Measurements from ENCODE around the gene CLEC9A. TPM values are rescaled to one million over a fixed set of nuclear protein-coding genes. Genes with fewer than 3 reads are reported as not detected.

CLEC9A gene
- total RNA-seq, 1 experiment from 2014 or later, result not detected

DNA sequence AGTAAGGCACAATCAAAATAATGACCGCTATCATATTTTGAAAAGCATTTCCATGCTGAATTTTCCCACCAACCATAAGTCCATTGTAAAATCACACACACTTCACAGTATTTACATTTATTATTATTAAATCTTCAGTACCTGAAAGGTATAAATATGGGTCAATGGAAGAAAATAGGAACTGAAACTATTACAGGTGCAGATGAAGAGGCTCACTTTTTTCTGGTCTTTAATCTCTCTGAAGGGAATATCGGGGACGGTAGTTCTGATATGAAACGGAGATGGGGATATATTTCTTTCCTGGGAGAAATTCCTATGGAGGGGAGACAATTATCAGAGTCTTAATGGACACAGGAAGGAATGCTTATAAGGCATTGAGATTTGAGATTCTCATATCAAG is 39.9 kb downstream of the CLEC9A start:
- CTCF ChIA-PET, result no interaction called here
- BruUV-seq (replicated peaks), result no TSS peak
- Histone ChIP-seq H3K4me1 (ENCODE audit: insufficient read depth, low read length) (no peaks in the 10 kb centered on the region), H3K27ac (ENCODE audit: low read length) (no peak overlapping the region), H3K4me3 (ENCODE audit: low read length) (no peak overlapping the region), H3K4me2 (ENCODE audit: low read length) (no peak overlapping the region), H3K9me3 (ENCODE audit: low read length) (no peaks in the 10 kb centered on the region), H3K27me3 (ENCODE audit: low read length) (peaks cover 23% of the 10 kb centered on the region), H3K79me2 (ENCODE audit: low read length) (no peaks in the 10 kb centered on the region), H3K9ac (ENCODE audit: low read length) (no peak overlapping the region), H4K20me1 (ENCODE audit: low read length) (no peaks in the 10 kb centered on the region), H3K36me3 (ENCODE audit: low read depth, low read length) (no peaks in the 10 kb centered on the region), H2AFZ (ENCODE audit: low read length) (no peak overlapping the region), H3K9me2 (replicated peaks; ENCODE audit: low read length) (no peaks in the 10 kb centered on the region), H3F3A (ENCODE audit: low read length, unreplicated experiment) (no peaks in the 10 kb centered on the region)
- intact Hi-C loops (cut with micrococcal nuclease), result no loop called here
- TF ChIP-seq EZH2phosphoT487 (IDR thresholded peaks at IDR 0.05; ENCODE audit: borderline replicate concordance, low read length), result no peak
- no peak for TF ChIP-seq EZH2 (IDR thresholded peaks at IDR 0.05; ENCODE audit: low read length, unreplicated experiment)
- TF ChIP-seq, protein P1, sequence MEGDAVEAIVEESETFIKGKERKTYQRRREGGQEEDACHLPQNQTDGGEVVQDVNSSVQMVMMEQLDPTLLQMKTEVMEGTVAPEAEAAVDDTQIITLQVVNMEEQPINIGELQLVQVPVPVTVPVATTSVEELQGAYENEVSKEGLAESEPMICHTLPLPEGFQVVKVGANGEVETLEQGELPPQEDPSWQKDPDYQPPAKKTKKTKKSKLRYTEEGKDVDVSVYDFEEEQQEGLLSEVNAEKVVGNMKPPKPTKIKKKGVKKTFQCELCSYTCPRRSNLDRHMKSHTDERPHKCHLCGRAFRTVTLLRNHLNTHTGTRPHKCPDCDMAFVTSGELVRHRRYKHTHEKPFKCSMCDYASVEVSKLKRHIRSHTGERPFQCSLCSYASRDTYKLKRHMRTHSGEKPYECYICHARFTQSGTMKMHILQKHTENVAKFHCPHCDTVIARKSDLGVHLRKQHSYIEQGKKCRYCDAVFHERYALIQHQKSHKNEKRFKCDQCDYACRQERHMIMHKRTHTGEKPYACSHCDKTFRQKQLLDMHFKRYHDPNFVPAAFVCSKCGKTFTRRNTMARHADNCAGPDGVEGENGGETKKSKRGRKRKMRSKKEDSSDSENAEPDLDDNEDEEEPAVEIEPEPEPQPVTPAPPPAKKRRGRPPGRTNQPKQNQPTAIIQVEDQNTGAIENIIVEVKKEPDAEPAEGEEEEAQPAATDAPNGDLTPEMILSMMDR (conservative IDR thresholded peaks at IDR 0.05; ENCODE audit: low read depth, low read length), result no peak
- DNase-seq (no peak), ATAC-seq (no peak)
- POLR2A ChIA-PET (ENCODE audit: unreplicated experiment), result no interaction called here

DNA sequence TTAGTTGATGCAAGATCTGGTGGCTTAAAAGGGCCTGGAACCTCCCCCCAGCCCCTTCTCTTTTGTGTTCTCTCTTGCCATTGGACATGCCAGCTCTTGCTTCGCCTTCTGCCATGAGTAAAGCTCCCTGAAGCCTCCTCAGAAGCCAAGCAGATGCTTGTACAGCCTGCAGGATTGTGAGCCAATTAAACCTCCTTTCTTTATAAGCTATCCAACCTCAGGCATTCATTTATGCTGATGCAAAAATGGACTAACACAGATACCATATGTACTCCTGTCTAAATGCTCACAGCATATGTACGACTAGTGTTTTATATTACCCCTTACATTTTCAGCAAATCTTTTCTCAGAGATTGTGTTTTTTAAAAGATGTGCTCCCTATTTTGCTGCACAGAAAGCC is 41.6 kb downstream of the CLEC9A start:
- DNase-seq (no peak), ATAC-seq (no peak)
- H3K27me3 ChIP-seq (ENCODE audit: low read length), result peaks cover 32% of the 10 kb centered on the region
- ChIA-PET POLR2A (ENCODE audit: unreplicated experiment) (no interaction called here), CTCF (no interaction called here)
- no TSS peak for BruUV-seq (replicated peaks)
- H3K9me3 ChIP-seq (ENCODE audit: low read length), result no peaks in the 10 kb centered on the region
- H3K79me2 ChIP-seq (ENCODE audit: low read length), result no peaks in the 10 kb centered on the region
- no peaks in the 10 kb centered on the region for H3K9me2 ChIP-seq (replicated peaks; ENCODE audit: low read length)
- TF ChIP-seq, protein P1 (conservative IDR thresholded peaks at IDR 0.05; ENCODE audit: low read depth, low read length), result no peak
- TF ChIP-seq EZH2 (IDR thresholded peaks at IDR 0.05; ENCODE audit: low read length, unreplicated experiment) (no peak), EZH2phosphoT487 (IDR thresholded peaks at IDR 0.05; ENCODE audit: borderline replicate concordance, low read length) (no peak)
- H3K36me3 ChIP-seq (ENCODE audit: low read depth, low read length), result no peaks in the 10 kb centered on the region
- intact Hi-C loops (cut with micrococcal nuclease), result no loop called here
- no peaks in the 10 kb centered on the region for H3K4me1 ChIP-seq (ENCODE audit: insufficient read depth, low read length)
- no peak overlapping the region for H3K4me3 ChIP-seq (ENCODE audit: low read length)
- H3K4me2 ChIP-seq (ENCODE audit: low read length), result no peak overlapping the region
- no peaks in the 10 kb centered on the region for H4K20me1 ChIP-seq (ENCODE audit: low read length)
- no peak overlapping the region for H3K9ac ChIP-seq (ENCODE audit: low read length)
- no peak overlapping the region for H3K27ac ChIP-seq (ENCODE audit: low read length)
- no peak overlapping the region for H2AFZ ChIP-seq (ENCODE audit: low read length)
- H3F3A ChIP-seq (ENCODE audit: low read length, unreplicated experiment), result no peaks in the 10 kb centered on the region

- no peaks in the 10 kb centered on the region for H3F3A ChIP-seq (ENCODE audit: low read length, unreplicated experiment)
- TF ChIP-seq EZH2phosphoT487 (IDR thresholded peaks at IDR 0.05; ENCODE audit: borderline replicate concordance, low read length) (no peak), EZH2 (IDR thresholded peaks at IDR 0.05; ENCODE audit: low read length, unreplicated experiment) (no peak)
- TF ChIP-seq, protein P1 (conservative IDR thresholded peaks at IDR 0.05; ENCODE audit: low read depth, low read length), result no peak
- intact Hi-C loops (cut with micrococcal nuclease), result no loop called here
- H3K9me3 ChIP-seq (ENCODE audit: low read length), result no peaks in the 10 kb centered on the region
- no peaks in the 10 kb centered on the region for H3K9me2 ChIP-seq (replicated peaks; ENCODE audit: low read length)
- ChIA-PET POLR2A (ENCODE audit: unreplicated experiment) (no interaction called here), CTCF (no interaction called here)
- H3K4me2 ChIP-seq (ENCODE audit: low read length), result no peak overlapping the region
- no peak overlapping the region for H3K9ac ChIP-seq (ENCODE audit: low read length)
- no peak overlapping the region for H3K27ac ChIP-seq (ENCODE audit: low read length)
- BruUV-seq (replicated peaks), result no TSS peak
- H3K4me1 ChIP-seq (ENCODE audit: insufficient read depth, low read length), result no peaks in the 10 kb centered on the region
- no peaks in the 10 kb centered on the region for H4K20me1 ChIP-seq (ENCODE audit: low read length)
- H3K4me3 ChIP-seq (ENCODE audit: low read length), result no peak overlapping the region
- DNase-seq (no peak), ATAC-seq (no peak)
- H2AFZ ChIP-seq (ENCODE audit: low read length), result no peak overlapping the region
- no peaks in the 10 kb centered on the region for H3K36me3 ChIP-seq (ENCODE audit: low read depth, low read length)
- H3K27me3 ChIP-seq (ENCODE audit: low read length), result peaks cover 32% of the 10 kb centered on the region
- no peaks in the 10 kb centered on the region for H3K79me2 ChIP-seq (ENCODE audit: low read length)
These were observed 42.8 kb downstream of the CLEC9A start for GRCh38 chr12:10073261-10073660.
